A673 (cell line): ENCODE data around the gene USP17L12. TPM values are rescaled to one million over a fixed set of nuclear protein-coding genes. Genes with fewer than 3 reads are reported as not detected.

Experiments
- total RNA-seq: library from RNA; stranded (reverse); gene quantifications from 2 replicates; pipeline ENCODE4 v1.2.3, GENCODE V29; 2021

The USP17L12 gene
- total RNA-seq, 1 experiment from 2014 or later = not detected

Other genes with a start within 250 kb of the USP17L12 start
- gene FAM90A26, start 49.7 kb upstream of the USP17L12 start, total RNA-seq = not detected in 2 replicates
- not detected in 2 replicates for gene USP17L10, start 9.5 kb upstream of the USP17L12 start, total RNA-seq
- gene USP17L11, start 4.7 kb upstream of the USP17L12 start, total RNA-seq = 0.24 TPM in 1 of 2 replicates, not detected in the other
- gene USP17L13, start 4.7 kb downstream of the USP17L12 start, total RNA-seq = not detected in 2 replicates
- gene USP17L15, start 14.2 kb downstream of the USP17L12 start, total RNA-seq = not detected in 2 replicates
- not detected in 2 replicates for gene USP17L17, start 23.7 kb downstream of the USP17L12 start, total RNA-seq
- gene USP17L18, start 28.5 kb downstream of the USP17L12 start, total RNA-seq = not detected in 2 replicates
- not detected in 2 replicates for gene USP17L19, start 33.2 kb downstream of the USP17L12 start, total RNA-seq
- not detected in 2 replicates for gene USP17L20, start 38.0 kb downstream of the USP17L12 start, total RNA-seq
- not detected in 2 replicates for gene USP17L21, start 42.7 kb downstream of the USP17L12 start, total RNA-seq
- not detected in 2 replicates for gene USP17L22, start 47.5 kb downstream of the USP17L12 start, total RNA-seq
- gene USP17L24, start 105.0 kb downstream of the USP17L12 start, total RNA-seq = not detected in 2 replicates
- gene USP17L25, start 109.8 kb downstream of the USP17L12 start, total RNA-seq = not detected in 2 replicates
- gene USP17L26, start 114.5 kb downstream of the USP17L12 start, total RNA-seq = not detected in 2 replicates
- gene USP17L5, start 119.3 kb downstream of the USP17L12 start, total RNA-seq = not detected in 2 replicates
- gene USP17L27, start 124.0 kb downstream of the USP17L12 start, total RNA-seq = not detected in 2 replicates
- not detected in 2 replicates for gene USP17L28, start 128.7 kb downstream of the USP17L12 start, total RNA-seq
- gene USP17L29, start 133.5 kb downstream of the USP17L12 start, total RNA-seq = not detected in 2 replicates
- gene USP17L30, start 143.0 kb downstream of the USP17L12 start, total RNA-seq = not detected in 2 replicates
- gene DEFB131A, start 224.3 kb downstream of the USP17L12 start, total RNA-seq = not detected in 2 replicates